Stimulated activated CD8-positive, alpha-beta memory T cell treated with anti-CD3 and anti-CD28 coated beads, Interleukin-12 subunit alpha, Interleukin-12 subunit beta, amount 100 ng/mL, for 24 hours (primary cell): Measurements from ENCODE around the gene CTXND1.
"Not testable (repeated sequence)": the region's sequence is repeated elsewhere in the genome, so short reads cannot be mapped to it uniquely, and the experiment has no call there.

Source experiments
- DNase-seq: peaks from one replicate; pipeline ENCODE4 v3.0.0-alpha.2; 2020; ENCODE audit errors: extremely low read depth

CTXND1 gene

DNA sequence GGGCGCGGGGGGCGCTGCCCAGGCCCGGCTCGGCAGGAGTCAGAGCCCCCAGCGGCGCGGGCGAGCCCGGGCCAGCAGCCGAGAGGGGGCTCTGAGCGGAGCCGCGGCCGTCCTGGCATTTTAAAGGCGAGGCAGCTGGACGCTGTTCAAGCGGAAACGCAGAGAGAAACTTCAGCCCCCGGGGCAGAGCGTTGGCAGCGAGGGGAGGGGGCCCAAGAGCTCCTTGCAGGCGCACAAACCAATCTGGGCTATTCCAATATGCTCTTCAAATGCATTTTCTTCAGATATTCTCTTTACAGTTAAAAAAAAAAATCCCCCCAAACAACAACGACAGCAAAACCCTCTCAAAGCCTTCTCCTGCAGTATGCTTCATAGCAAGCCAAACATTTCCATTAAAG is at the start of gene CTXND1:
TSS of gene CTXND1 (minus strand) at position 93 of the 398 bp plus-strand sequence. CDS start 50,264 bp downstream, outside the sequence.
- no peak for DNase-seq

DNA sequence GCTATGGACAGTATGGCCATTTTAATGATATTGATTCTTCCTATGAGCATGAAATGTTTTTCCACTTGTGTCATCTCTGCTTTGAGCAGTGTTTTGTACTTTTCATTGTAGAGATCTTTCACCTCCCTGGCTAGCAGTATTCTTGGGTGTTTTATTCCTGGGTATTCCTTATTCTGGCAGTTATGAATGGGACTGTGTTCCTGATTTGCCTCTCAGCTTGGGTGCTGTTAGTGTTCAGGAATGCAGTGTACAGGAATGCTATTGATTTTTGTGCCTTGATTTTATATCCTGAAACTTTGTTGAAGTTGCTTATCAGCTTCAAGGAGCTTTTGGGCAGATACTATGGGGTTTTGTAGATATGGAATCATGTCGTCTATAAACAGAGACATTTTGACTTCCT is 49.5 kb upstream of the CTXND1 start:
- DNase-seq = no peak

DNA sequence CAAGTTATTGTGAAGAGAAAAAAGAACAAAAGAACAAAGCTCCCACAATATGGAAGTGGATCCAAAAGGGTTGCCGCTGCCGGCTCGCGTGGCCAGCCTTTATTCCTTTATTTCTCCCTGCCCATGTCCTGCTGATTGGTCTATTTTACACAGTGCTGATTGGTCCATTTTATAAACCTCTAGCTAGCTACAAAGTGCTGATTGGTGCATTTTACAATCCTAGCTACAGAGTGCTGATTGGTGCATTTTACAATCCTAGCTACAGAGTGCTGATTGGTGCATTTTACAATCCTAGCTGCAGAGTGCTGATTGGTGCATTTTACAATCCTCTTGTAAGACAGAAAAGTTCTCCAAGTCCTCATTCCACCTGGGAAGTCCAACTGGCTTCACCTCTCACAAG is 43.8 kb upstream of the CTXND1 start:
- DNase-seq = not testable (repeated sequence)

DNA sequence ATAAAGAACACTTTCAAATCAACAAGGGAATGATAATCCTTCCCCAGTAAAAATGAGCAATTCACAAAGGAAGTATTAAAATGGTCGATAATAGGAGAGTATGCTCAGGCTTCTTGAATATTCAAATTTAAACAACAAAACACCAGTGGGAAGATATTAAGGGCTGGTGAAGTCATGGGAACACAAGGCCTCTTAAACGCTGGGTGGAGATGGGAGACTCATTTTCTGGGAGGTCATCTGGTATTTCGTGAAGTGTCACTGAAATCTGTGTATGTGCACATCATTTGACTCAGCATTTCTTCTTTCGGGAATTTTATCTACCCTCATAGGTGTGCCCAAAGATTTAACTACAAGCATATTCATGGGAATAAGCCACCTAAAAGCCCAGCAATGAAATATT is 40.1 kb upstream of the CTXND1 start:
- no peak for DNase-seq

DNA sequence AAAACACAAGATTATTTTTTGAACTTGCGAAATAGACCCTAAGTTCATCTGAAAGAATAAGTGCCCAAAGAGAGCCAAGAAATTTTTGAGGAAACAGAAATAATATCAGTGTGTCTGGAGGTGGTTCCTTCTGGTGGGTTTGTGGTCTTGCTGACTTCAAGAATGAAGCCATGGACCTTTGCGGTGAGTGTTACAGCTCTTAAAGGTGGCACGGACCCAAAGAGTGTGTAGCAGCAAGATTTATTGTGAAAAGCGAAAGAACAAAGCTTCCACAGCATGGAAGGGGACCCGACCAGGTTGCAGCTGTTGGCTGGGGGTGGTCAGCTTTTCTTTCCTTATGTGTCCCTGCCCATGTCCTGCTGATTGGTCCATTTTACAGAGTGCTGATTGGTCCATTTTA is 38.9 kb upstream of the CTXND1 start:
- DNase-seq = not testable (repeated sequence)

DNA sequence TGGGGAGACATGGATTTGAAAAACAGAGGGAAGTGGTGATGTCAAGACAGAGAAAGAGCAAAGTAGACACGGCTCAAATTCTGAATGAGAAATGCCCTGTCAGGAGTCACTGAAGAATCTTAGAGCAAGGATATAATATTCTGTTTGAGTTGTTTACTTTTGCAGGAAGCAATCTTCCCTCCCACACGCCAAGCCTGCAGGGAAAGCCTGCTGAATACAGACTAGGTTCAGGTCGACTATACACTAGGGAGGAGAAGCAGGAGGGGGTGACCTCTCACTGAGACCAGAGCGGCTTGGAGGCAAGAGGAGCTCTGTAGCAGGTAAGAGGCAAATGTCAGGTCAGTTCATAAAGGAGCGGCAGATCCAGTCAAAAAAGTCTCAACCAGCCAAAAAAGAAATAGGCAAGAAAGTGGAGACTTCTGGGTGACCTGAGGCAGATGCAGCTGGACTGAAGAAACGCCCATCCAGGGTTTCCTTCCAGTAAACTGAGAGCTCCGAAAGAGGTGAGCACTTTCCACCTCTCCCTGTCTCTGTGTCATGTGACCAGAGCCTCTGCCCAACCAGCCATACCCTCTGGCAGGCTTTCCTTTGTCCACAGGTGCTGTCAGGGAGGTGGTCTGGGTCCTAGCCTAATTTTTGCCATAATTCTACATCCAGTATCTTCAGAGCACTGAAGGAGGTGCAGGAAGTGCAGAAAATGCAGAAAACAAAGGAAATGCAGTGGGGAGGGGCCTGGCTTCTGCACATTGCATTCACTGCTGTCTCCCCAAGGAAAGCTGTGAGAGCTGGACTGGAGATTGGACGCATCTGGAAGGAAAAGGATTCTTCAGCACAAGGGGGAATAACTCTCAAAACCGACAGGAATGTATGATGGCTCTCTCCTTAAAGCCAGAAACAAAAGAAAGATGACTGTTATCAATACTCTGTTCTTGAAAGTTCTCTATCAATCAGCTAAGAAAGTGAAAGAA is 37.8 kb upstream of the CTXND1 start:
- no peak for DNase-seq

DNA sequence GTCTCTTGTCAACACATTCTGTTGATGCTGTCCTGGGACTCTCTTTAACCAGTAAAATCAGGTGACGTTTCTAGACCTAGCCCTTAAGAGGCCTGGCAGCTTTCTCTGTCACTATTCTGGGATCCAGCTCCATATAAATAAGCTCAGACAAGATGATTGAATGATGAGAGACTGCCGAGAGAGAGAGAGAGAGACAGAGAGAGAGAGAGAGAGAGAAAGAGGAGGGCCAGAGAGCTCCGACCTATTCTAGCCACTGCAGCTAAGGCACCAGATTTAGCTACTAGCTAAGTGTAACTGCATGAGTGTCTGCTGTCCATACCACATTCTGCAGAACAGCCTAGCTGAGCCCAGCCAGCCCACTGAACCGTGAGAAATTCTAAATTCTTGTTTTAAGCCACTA is 36.1 kb upstream of the CTXND1 start:
- DNase-seq = no peak

DNA sequence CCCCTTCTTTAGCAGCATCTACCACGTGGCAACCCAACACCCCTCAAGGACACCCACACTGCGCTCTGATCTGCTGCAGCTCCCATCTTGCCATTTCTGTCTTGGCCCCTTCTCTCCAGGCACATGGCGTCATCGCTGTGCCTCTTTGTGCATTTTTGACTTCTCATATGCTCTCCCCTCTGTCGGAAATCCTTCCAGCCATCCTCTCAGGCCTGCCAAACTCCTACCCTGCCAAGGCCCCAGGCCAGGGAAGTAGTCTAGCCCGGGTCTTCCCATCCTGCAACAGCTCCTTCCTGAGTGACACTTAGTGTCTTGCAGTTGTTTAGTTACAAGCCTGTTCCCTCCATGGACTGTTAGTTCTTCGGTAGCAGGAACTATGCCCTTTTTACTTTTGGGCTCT is 34.0 kb upstream of the CTXND1 start:
- no peak for DNase-seq

DNA sequence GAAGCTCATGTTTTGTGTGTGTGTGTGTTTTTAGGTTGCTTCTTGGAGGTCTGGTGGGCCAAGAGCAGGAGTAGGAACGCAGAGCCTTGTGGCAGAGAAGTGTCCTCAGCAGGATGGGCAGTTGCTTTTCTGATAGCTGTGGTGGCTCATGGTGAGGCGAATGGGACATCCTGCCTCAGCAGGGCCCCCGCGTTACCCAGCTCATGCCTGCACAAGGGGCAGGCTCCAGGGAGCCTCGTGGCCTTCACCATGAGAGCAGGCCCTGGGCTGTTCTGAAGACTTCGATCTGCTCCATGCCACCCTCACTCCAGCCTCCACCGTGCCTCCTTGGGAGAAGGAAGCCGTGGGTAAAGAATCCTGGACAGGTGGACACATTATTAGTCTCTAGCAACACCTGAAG is 33.4 kb upstream of the CTXND1 start:
- no peak for DNase-seq

DNA sequence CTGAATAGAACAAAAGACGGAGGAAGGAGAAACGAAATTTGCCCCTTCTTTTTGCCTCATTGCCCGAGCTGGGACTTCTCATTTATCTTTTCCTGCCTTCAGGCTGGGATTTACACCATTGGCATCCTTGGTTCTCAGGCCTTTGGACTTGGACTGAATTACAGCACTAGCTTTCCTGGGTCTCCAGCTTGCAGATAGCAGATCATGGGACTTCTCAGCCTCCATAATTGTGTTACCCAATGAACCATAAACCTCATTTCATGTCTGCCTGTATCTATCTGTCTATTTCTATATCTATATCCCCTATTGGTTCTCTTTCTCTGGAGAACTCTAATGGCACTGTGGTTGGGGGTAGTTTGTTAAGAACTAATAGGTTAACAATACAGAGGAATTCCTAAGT is 31.5 kb upstream of the CTXND1 start:
- DNase-seq = no peak

DNA sequence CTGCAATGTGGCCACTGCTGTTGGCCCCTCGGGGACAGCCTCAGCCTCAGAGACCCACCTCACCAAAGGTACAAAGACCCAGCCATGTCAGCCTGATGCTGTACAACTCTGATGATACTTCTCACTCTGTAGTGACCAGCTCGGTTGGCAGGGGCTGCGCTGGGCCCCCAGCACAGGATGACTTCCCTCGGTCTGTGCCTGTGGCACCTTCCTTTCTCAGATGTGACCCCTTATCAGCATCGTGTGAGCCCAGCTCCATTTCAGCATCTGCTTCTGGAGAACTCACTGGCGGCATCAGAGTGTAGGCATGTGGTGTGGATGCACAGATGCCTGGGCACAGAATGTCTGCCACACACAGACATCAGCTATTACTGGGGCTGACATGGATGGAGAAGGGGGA is 25.1 kb upstream of the CTXND1 start:
- no peak for DNase-seq

DNA sequence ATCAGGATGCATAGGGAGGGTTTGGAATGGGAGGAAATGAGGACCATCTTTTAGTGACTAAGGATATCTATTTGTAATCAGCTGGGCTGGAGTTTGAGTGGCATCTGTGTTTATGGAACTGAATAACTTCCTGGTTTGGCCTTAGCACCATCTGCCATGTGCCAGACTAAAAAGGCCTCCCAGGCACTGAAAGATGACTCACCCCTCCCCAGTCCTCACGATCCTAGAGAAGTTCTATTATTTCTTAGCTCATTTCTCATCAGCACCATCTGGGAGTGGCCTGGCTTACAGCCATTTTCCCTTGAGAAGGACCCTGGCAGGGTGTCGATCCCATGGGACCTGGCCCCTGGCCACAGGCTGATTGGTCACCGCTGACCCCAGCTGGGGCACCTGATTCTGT is 23.9 kb upstream of the CTXND1 start:
- no peak for DNase-seq

DNA sequence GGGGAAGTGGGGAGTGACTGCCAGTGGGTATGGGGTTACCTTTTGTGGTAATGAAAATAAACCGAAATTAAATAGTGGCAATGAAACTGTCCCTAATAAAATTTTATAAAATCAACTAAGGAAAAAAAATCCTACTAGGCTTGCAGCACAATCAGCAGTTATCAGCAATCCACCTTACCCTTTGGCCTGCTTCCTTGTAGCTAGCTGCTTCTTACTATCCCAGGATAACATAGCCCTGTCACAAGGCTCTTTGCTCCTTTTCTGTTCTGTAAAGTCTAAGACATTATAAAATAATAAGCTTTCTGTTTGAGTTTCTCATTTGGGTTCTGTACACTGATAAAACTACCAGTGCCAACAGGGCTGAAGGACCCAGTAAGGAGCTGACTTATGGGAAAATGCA is 23.0 kb upstream of the CTXND1 start:
- no peak for DNase-seq

DNA sequence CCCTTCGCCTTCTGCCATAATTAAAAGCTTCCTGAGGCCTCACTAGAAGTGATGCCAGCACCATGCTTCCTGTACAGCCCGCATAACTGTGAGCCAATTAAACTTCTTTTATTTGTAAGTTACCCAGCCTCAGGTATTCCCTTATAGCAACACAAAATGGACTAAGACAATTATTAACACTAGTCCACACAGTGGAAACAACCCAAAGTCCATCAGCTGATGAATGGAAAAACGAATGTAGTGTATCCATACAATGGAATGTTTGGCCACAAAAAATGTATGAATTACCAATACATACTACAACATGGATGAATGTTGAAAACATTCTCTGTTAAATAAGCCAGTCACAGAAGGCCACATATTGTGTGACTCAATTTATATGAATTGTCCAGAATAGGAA is 22.5 kb upstream of the CTXND1 start:
- no peak for DNase-seq

DNA sequence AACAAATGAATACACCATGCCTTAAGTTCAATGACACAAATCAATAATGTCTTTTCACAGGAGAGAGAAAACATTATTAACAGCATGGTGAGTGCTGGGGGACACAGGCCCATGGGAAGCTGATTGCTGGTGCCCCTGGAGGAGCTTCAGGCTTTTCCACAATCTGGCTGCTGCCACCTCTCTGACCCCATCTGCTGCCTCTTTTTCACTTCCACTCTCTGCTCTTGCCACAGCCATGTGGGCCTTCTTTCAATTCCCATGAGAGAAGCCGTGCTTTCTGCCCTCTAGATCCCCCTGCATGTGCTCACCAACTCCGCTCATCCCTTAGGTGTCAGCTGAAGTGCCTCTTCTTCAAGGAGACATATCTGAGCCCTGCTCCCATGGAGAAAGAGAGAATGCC is 21.0 kb upstream of the CTXND1 start:
- DNase-seq = no peak

DNA sequence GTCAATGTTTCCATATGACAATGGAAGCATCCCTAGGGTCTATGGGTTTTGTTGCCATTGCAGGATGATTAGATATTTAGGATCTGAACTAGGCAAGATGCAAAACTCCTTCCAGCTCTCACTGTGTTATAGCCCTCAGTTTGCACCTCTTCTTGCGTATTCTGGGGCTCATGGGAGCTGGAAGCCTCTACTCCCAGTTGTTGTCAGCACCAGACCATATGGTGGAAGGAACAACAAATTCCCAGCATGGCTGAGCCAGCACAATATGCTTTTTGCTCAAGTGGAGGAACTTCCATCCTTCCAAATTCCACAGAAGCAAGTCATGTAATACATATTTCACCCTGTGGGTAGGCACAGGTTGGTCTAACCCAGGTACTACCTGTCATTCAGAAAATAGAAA is 18.5 kb upstream of the CTXND1 start:
- no peak for DNase-seq

DNA sequence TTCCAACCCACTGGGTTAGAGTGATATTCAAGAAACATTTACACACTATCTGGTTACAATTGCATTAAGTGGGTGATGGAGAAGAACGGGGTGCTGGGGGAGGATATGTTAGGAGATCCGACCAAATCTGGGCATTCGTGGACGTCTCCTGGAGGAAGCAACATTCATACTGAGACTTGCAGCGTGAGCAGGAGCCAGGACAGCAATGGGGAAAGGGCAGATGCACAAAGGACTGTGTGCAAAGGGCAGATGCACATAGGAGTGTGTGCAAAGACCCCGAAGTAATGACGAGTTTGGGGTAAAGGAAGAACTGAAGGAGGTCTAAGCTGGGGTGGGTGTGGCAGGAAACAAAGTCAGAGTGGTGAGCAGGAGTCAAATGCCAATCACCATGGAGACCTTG is 16.1 kb upstream of the CTXND1 start:
- no peak for DNase-seq

DNA sequence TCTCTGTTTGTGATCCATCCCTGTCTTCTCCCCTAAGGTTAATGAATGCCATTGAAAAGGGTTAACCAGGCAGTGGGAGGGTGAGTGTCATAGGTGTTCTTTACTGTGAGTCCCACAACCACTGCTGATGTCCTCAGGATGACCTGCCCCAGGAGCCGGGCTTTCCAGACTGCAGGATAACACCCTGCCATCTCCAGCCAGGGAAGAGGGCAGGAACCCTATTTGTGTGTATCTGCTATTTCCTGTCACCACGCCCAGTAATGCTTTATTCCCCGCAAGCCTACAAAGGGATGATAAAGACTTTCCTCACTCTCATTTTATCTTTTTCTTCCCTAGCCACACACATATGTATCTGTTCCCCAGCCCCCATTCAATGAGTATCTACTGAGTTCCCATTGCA is 15.6 kb upstream of the CTXND1 start:
- DNase-seq = no peak

DNA sequence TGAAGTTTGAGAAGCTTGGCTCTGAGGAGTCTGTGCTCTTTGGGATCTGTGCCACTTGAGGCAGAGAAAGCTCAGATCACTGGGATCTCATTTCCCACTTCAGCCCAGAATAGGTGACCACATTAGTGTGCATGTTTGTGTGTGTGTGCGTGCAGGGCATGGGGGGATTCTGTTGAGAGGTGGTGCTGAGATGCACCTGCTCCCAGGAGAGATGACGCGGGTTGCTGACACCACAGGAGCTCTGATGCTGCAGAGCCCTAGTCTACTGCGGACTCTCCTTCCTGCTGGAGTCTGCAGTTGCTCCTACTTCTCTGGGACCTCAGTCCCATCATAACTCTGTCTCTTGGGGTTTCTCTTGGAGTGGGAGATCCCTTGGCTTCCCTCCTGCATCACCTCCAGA is 14.7 kb upstream of the CTXND1 start:
- DNase-seq = no peak

DNA sequence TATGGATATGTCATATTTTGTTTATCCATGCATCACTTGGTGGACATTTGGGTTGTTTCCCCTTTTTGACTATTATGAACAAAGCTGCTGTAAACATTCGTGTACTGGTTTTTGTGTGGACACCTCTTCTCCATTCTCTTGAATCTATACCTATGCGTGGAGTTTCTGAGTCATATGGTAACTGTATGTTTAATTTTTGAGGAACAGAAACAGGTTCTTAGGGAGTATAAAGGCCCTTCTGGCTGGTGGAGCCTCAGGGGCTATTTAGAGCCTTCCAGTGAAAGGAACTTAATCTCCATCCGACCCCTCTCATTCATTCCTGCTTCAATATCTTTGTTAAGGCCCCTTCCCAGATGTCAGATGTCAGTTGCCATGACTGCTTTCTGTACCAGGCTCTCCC is 14.1 kb upstream of the CTXND1 start:
- DNase-seq = no peak

DNA sequence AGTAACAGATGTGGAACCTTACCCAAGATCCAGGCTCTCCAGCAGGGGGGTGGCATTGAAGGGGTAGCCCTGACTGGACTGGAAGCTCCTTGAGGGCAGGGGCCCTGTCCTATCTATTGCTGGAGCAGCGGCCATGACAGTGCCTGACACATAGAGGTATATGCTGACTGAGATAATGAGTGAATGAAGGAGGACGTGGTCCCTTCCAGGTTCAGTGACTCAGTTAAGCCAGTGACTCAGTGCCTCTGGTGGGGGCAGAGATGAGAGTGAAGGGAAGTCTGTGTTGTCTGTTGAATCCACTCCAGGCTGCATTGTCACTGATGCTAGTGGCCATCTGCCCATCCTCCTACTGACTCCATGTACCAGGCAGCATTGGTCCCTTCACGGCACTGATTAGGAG is 13.0 kb upstream of the CTXND1 start:
- no peak for DNase-seq

DNA sequence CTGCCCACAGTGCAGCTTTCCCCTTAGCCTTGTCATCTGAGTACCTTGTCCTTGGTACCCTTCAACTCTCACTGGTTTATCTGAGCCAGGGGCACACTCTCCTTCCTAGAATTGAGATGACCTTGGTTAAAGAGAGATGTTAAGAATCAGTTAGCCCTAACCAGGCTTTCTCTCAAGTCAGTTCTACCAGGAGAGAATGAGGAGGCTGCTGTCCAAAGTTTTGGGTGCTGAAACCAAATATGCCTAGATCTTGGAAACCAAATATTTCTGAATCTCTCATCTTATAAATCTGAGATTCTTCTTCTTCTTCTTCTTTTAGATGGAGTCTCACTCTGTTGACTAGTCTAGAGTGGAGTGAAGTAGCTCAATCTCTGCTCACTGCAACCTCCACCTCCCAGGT is 12.0 kb upstream of the CTXND1 start:
- no peak for DNase-seq

DNA sequence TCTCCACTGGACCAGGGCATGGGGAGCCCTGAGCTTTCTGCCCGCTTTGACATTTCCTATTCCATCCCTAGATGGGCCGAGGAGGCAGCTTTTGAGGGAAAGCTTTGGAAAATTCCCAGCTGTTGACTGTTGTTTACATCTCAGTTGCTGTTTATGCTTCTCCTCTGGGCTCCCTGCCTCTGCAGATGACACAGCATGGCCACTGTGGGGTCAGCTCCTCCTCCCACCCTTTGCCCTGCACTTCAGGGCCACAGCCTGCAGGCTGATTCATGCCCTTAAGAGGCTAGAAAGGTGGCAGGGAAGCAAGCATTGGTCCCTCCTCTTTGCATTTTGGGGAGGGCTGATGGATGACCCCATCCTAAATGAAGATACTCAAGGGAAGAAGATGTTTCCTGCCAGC is 8.5 kb upstream of the CTXND1 start:
- DNase-seq = no peak

DNA sequence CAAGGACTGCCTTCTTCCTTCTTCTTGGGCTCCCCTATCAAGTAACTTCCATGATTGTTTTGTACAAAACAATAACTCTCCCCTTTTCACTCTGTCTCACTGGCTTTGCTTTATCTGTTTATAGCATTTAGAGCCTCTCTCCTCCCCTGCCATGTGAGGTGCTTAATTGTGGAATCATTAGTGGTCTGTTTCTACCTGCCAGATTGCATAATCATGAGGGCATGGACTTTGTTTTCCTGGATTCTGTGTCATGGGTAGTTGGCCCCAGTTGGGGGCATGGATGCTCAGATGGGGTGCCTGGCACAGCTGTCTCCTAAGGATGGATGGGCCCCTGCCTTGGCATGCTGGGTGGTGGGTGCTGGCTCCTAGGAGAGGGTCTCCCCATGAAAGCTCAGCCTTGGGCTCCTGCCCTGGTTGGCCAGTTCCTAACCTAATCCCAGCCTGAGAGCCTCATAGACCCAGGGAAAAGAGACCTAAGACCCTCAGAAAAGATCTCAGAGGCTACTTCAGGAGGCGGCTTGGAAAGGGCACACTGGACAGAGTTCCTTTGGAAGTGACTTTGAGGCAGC is 8.0 kb upstream of the CTXND1 start:
- DNase-seq = no peak
